K562 (cell line): ENCODE results near the gene MYL5. TPM values are rescaled to one million over a fixed set of nuclear protein-coding genes. Genes with fewer than 3 reads are reported as not detected.
A peak's percentile ranks its signal among the peaks of the same experiment; 100 is the strongest.

Source experiments
- ATAC-seq: fragments of 200-7000 bp; cut with Tn5 transposase; 3 replicates; pipeline ENCODE4 v1.9.1; 2020; ENCODE audit warnings: moderate library complexity
- BruUV-seq: library from RNA; stranded (reverse); fragments of 400-500 nt; replicated peaks from 2 replicates; lab custom pipeline; 2021; lab: Mats Ljungman, UMichigan
- CTCF ChIA-PET: fragments of 300-600 bp; formaldehyde crosslinking; extraction: SDS; loops from one replicate; lab custom pipeline; 2021; ENCODE audit warnings: low intra/inter-chr PET ratio; lab: Yijun Ruan, JAX
- POLR2A ChIA-PET: fragments of 300-600, 350-650 bp; sonication (Branson Sonifier 250); formaldehyde crosslinking; extraction: SDS; loops from one replicate; lab custom pipeline; 2021; ENCODE audit warnings: antibody characterized with exemption, inconsistent platforms; lab: Yijun Ruan, JAX
- DNase-seq, 4 experiments: peaks; one replicate each; pipeline versions ENCODE4 v3.0.0 to v3.0.0-alpha.2; 2011 to 2018; ENCODE audit warnings: low spot score in 3 of 4, mixed read lengths in 3 of 4; ENCODE audit errors: extremely low read depth in 1 of 4
- FAIRE-seq: peaks from 2 replicates; lab custom pipeline; 2011; peaks lifted over from hg19 to GRCh38; lab: Jason Lieb, UNC
- H2AFZ ChIP-seq: 2 replicates; pipeline ENCODE4 v1.6.0; 2011; ENCODE audit warnings: low read depth, low read length, control low read depth, inconsistent platforms
- H3K27ac ChIP-seq: fragments of 200-600 bp; 3 replicates; pipeline ENCODE4 v1.8.0; 2011; ENCODE audit warnings: low read depth, mild to moderate bottlenecking, control low read depth, inconsistent platforms, low read length, moderate library complexity, mixed read lengths; ENCODE audit errors: extremely low read depth
- H3K27me3 ChIP-seq, 2 experiments: fragments of 300-600 bp in 1 of 2; 2 replicates in 1 of 2; 3 replicates in 1 of 2; pipeline versions ENCODE4 v1.6.0 to v1.8.0; 2011; ENCODE audit warnings: inconsistent platforms in 2 of 2, low read length in 2 of 2, mild to moderate bottlenecking in 1 of 2, mixed read lengths in 1 of 2, moderate library complexity in 1 of 2; ENCODE audit not compliant: control insufficient read depth in 2 of 2, insufficient read depth in 2 of 2
- H3K36me3 ChIP-seq: fragments of 300-600 bp; 3 replicates; pipeline ENCODE4 v1.8.0; 2011; ENCODE audit warnings: mild to moderate bottlenecking, low read length, inconsistent platforms; ENCODE audit not compliant: control insufficient read depth, insufficient read depth
- H3K4me1 ChIP-seq, 2 experiments: fragments of 200-600 bp in 1 of 2; replicated peaks in 1 of 2; 2 replicates in 1 of 2; 3 replicates in 1 of 2; pipeline versions ENCODE4 v1.5.1 to v1.8.0; 2011; ENCODE audit warnings: inconsistent platforms in 2 of 2, low read length in 2 of 2, mild to moderate bottlenecking in 1 of 2, mixed read lengths in 1 of 2, moderate library complexity in 1 of 2; ENCODE audit not compliant: control insufficient read depth in 2 of 2, insufficient read depth in 2 of 2
- H3K4me2 ChIP-seq: 2 replicates; pipeline ENCODE4 v1.6.1; 2011; ENCODE audit warnings: low read length, control low read depth, inconsistent platforms, mixed read lengths; ENCODE audit not compliant: insufficient read depth
- H3K4me3 ChIP-seq: fragments of 200-600 bp; sonication (generic), shearing (Covaris generic); 2 replicates; pipeline ENCODE4 v1.5.1; 2016; ENCODE audit warnings: control low read depth, inconsistent platforms
- H3K79me2 ChIP-seq: fragments of 200-600 bp; 3 replicates; pipeline ENCODE4 v1.8.0; 2011; ENCODE audit warnings: low read length, inconsistent platforms; ENCODE audit not compliant: control insufficient read depth, insufficient read depth
- H3K9ac ChIP-seq, 2 experiments: 2 replicates each; pipeline versions ENCODE4 v1.6.0 to v1.6.1; 2011; ENCODE audit warnings: low read depth in 2 of 2, low read length in 2 of 2, control low read depth in 1 of 2, inconsistent platforms in 1 of 2, mild to moderate bottlenecking in 1 of 2, mixed read lengths in 1 of 2; ENCODE audit not compliant: insufficient read depth in 1 of 2
- H3K9me1 ChIP-seq: one replicate; pipeline ENCODE4 v1.6.0; 2011; ENCODE audit warnings: inconsistent platforms, mild to moderate bottlenecking, low read length, moderate library complexity; ENCODE audit not compliant: control insufficient read depth, insufficient read depth
- H3K9me3 ChIP-seq: replicated peaks from 2 replicates; pipeline ENCODE4 v1.5.1; 2011; ENCODE audit warnings: low read depth, low read length, inconsistent platforms; ENCODE audit not compliant: control insufficient read depth, insufficient read depth
- H4K20me1 ChIP-seq: replicated peaks from 2 replicates; pipeline ENCODE4 v1.6.1; 2011; ENCODE audit warnings: low read length, inconsistent platforms, mixed read lengths; ENCODE audit not compliant: control insufficient read depth, insufficient read depth
- DDX20 ChIP-seq: fragments of 450-650 bp; IDR thresholded peaks from 2 replicates; pipeline ENCODE4 v1.6.1; 2016; ENCODE audit warnings: missing genetic modification characterization, low read depth, mild to moderate bottlenecking, missing compliant biosample characterization, moderate library complexity
- ESRRB ChIP-seq: fragments of 250-450 bp; sonication (Bioruptor Pico); IDR thresholded peaks from 2 replicates; pipeline ENCODE4 v1.5.0; 2020; ENCODE audit warnings: mild to moderate bottlenecking, moderate library complexity, borderline replicate concordance
- HDAC6 ChIP-seq: IDR thresholded peaks from 2 replicates; pipeline ENCODE4 v1.6.1; 2012; ENCODE audit warnings: low read depth, mild to moderate bottlenecking, control low read depth, inconsistent platforms, low read length, moderate library complexity
- NFATC3 ChIP-seq: fragments of 450-650 bp; IDR thresholded peaks from 2 replicates; pipeline ENCODE4 v1.6.1; 2017; ENCODE audit warnings: mild to moderate bottlenecking
- POLR2G ChIP-seq: fragments of 200-400 bp; formaldehyde crosslinking; IDR thresholded peaks from 2 replicates; pipeline ENCODE4 v1.6.1; 2017; ENCODE audit warnings: low read depth, mild to moderate bottlenecking, antibody characterized with exemption, low read length, moderate library complexity
- YBX1 ChIP-seq: fragments of 450-650 bp; IDR thresholded peaks from 2 replicates; pipeline ENCODE4 v1.7.1; 2016; ENCODE audit warnings: mild to moderate bottlenecking
- ZNF644 ChIP-seq: fragments of 200-800 bp; sonication (Bioruptor generic); IDR thresholded peaks from 2 replicates; pipeline ENCODE4 v1.6.1; 2016; ENCODE audit warnings: low read depth, missing genetic modification characterization, missing compliant biosample characterization
- WGBS: fragments of 100-300 bp; shearing (Covaris generic); methylation state at CpG from one replicate; pipeline ENCODE4 v1.1.6; 2016; ENCODE audit warnings: low coverage, mixed read lengths; ENCODE audit not compliant: insufficient coverage; ENCODE audit errors: missing lambda C conversion rate; 5-methylcytosine and 5-hydroxymethylcytosine counted together
- in situ Hi-C: fragments of 300-500 bp; cut with MboI; formaldehyde crosslinking; loops from 4 replicates; pipeline ENCODE4 v1.15.0; 2018; ENCODE audit warnings: inconsistent platforms, mixed read lengths
- intact Hi-C: fragments of 100-400 bp; cut with micrococcal nuclease; formaldehyde crosslinking; loops from 2 replicates; pipeline ENCODE4 v1.14.2; 2022
- polyA plus RNA-seq, 8 experiments: library from polyadenylated mRNA; depleted of rRNA in 4 of 8; stranded (reverse) in 5 of 8; unstranded in 3 of 8; fragments of >200 nt; fragmentation: Nextera tagmentation in 2 of 8; fragmentation: Illumina TruSeq in 1 of 8; extraction: Ambion mirVana in 2 of 8; extraction: Trizol in 1 of 8; gene quantifications; 2 replicates each; pipeline versions ENCODE4 v1.2.1 to v1.2.3, GENCODE V29; 2011 to 2014; ENCODE audit warnings: inconsistent platforms in 1 of 8, missing spikeins in 1 of 8
- total RNA-seq, 7 experiments: library from RNA; depleted of rRNA in 6 of 7; stranded (reverse); fragments of >200 nt in 6 of 7; fragmentation: Illumina TruSeq in 2 of 7; extraction: Trizol in 2 of 7; gene quantifications; 2 replicates each; pipeline versions ENCODE4 v1.2.1 to v1.2.3, GENCODE V29; 2011 to 2021; ENCODE audit warnings: low replicate concordance in 1 of 7
- TF ChIP-seq, protein P1 (sequence below): fragments of 450-650 bp; IDR thresholded peaks from 2 replicates; pipeline ENCODE4 v1.6.1; 2017; ENCODE audit warnings: antibody characterized with exemption

MYL5 gene
- total and polyA plus RNA-seq, 9 of the 15 experiments (the other 6 are each of a cell fraction or from before 2014, with no cell fraction given), result 1.4 to 10.0 (median 4.1) TPM

DNA sequence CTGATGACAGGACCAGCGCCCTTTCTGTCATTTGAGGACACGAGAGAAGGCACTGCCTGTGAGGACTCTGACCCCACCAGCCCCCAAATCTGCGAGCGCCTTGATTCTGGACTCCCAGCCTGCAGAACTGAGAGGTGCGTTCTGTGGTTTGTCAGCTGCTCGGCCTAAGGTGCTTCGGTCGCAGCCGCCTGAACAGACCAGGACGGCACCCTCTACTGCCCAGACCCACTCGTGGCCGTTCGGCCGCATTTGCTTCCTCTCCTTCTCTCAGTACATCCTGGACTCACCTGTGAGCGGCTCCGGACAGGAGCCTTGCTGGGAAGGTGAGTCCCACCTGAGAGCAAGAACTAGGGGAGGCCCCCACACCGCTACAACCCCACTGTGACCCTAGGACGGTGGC, 39.7 kb downstream of the MYL5 start:
- no peak for FAIRE-seq
- H3K4me2 ChIP-seq, result no peak overlapping the region
- intact Hi-C loops (no loop called here), in situ Hi-C loops (no loop called here)
- POLR2A ChIA-PET, result interaction anchor here (0.6 kb wide), 1 partner anchor 62 kb away, joined by 3 read pairs; no protein-coding TSS in a partner anchor
- TF ChIP-seq POLR2G (0 out of 2 replicates have a peak, but pooled peaks have one; percentile 17), ZNF644 (tag) (no peak)
- TF ChIP-seq, all 486 proteins: peak for 1
- peak overlapping the region in 1 of 2 experiments; percentile 31; a peak in 1 of 4 replicates for H3K9ac ChIP-seq
- H3K27ac ChIP-seq, result no peak overlapping the region
- H3K4me3 ChIP-seq, result no peak overlapping the region
- H3K79me2 ChIP-seq, result peaks cover 76% of the 10 kb centered on the region
- WGBS, result 100% methylated on average over 7 of the region's 18 CpGs
- CTCF ChIA-PET, result no interaction called here
- no peaks in the 10 kb centered on the region for H4K20me1 ChIP-seq
- ATAC-seq (no peak), DNase-seq (no peak)
- H3K4me1 ChIP-seq, result peaks cover 0 to 27% of the 10 kb centered on the region in 2 experiments; a peak in 3 of 5 replicates
- no peaks in the 10 kb centered on the region for H3K9me3 ChIP-seq
- BruUV-seq, result no TSS peak
- H2AFZ ChIP-seq, result no peak overlapping the region
- H3K9me1 ChIP-seq, result no peaks in the 10 kb centered on the region
- H3K36me3 ChIP-seq, result peaks cover 23% of the 10 kb centered on the region; the same call in 2 of the 3 replicates
- no peaks in the 10 kb centered on the region for H3K27me3 ChIP-seq

DNA sequence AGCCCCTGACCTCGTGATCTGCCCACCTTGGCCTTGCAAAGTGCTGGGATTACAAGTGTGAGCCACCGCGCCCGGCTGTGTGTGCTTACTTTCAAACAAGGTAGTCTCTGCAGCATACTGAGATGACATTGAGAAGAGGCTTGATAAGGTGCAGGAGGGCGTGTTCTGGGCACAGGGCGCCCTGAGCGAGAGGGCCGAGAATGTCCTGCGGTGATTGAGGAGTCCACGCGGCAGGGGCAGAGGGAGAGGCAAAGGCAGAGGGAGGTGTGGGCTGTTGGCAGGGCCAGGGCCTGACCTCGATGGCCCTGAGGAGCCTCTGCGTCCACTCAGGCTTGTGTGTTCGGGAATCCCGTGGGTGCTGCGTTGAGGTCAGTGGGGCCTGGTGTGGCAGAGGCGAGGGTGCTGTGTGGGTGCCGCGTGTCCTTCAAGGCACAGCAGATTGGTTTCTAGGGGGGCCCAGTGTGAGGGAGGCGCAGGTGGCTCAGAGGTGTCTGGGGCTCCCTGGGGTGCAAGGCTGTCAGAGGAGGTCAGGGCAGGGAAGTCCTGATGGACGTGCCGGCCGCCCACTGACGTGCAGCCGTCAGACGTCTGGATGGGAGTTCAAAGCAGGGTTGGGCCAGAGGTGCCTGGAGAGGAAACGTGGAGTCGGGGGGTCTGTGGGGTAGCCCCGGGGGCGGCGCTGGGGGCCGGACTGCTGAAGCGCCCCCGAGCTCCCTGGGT, 43.4 kb downstream of the MYL5 start:
- no peaks in the 10 kb centered on the region for H3K27me3 ChIP-seq
- no peak overlapping the region for H3K4me2 ChIP-seq
- no peak overlapping the region for H2AFZ ChIP-seq
- no peaks in the 10 kb centered on the region for H4K20me1 ChIP-seq
- no TSS peak for BruUV-seq
- POLR2A ChIA-PET, result interaction anchor here (1.0 kb wide), 1 partner anchor 13 kb away, joined by 4 read pairs; no protein-coding TSS in a partner anchor
- H3K9ac ChIP-seq, result peak overlapping the region in 1 of 2 experiments; percentile 71; a peak in 1 of 4 replicates
- no peak for FAIRE-seq
- H3K9me3 ChIP-seq, result peaks cover 1% of the 10 kb centered on the region; the same call in 1 of the 2 replicates
- H3K9me1 ChIP-seq, result no peaks in the 10 kb centered on the region
- H3K4me1 ChIP-seq, result peaks cover 0 to 39% of the 10 kb centered on the region in 2 experiments; a peak in 2 of 5 replicates
- WGBS, result 92% methylated on average over 20 of the region's 34 CpGs
- H3K79me2 ChIP-seq, result peaks cover 71% of the 10 kb centered on the region
- no peak overlapping the region for H3K4me3 ChIP-seq
- DNase-seq, result no peak
- in situ Hi-C loops (no loop called here), intact Hi-C loops (no loop called here)
- no peak for ATAC-seq
- H3K27ac ChIP-seq, result no peak overlapping the region
- CTCF ChIA-PET, result no interaction called here
- peaks cover 20% of the 10 kb centered on the region; the same call in 2 of the 3 replicates for H3K36me3 ChIP-seq
- TF ChIP-seq, protein P1, sequence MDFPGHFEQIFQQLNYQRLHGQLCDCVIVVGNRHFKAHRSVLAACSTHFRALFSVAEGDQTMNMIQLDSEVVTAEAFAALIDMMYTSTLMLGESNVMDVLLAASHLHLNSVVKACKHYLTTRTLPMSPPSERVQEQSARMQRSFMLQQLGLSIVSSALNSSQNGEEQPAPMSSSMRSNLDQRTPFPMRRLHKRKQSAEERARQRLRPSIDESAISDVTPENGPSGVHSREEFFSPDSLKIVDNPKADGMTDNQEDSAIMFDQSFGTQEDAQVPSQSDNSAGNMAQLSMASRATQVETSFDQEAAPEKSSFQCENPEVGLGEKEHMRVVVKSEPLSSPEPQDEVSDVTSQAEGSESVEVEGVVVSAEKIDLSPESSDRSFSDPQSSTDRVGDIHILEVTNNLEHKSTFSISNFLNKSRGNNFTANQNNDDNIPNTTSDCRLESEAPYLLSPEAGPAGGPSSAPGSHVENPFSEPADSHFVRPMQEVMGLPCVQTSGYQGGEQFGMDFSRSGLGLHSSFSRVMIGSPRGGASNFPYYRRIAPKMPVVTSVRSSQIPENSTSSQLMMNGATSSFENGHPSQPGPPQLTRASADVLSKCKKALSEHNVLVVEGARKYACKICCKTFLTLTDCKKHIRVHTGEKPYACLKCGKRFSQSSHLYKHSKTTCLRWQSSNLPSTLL, result no peak
- no peak for TF ChIP-seq DDX20 (tag)
- TF ChIP-seq ESRRB, result no peak
- TF ChIP-seq HDAC6, result no peak
- TF ChIP-seq NFATC3, result no peak
- no peak for TF ChIP-seq YBX1
